T-helper 22 cell (primary cell): Measurements from ENCODE around the gene SEPTIN5.
A peak's percentile ranks its signal among the peaks of the same experiment; 100 is the strongest.

Experiments used
- DNase-seq: peaks from one replicate; pipeline ENCODE4 v3.0.0-alpha.2; 2020; ENCODE audit warnings: low read depth

Gene SEPTIN5

GRCh38 chr22:19748991-19749664 is 34.8 kb downstream of the SEPTIN5 start:
- DNase-seq: no peak

DNA sequence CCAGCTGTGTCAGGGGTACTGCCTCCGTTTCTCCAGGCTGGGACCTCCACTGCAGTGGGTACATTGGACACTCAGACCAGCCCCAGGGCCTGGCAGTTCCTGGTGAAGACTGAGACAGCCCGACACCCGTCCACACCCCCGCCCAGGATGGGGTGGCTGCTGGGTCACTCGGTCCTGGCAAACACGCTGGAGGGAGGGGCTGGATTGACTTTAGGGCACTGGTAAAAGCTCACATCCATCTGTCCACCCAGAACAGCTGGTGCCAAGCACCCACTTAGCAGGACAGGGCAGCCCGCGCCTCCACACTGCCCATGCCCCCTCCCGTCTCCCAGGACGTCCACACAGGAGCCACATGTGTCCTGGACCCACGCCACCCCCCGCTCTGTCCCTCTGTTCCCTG is 35.6 kb downstream of the SEPTIN5 start:
- no peak for DNase-seq

DNA sequence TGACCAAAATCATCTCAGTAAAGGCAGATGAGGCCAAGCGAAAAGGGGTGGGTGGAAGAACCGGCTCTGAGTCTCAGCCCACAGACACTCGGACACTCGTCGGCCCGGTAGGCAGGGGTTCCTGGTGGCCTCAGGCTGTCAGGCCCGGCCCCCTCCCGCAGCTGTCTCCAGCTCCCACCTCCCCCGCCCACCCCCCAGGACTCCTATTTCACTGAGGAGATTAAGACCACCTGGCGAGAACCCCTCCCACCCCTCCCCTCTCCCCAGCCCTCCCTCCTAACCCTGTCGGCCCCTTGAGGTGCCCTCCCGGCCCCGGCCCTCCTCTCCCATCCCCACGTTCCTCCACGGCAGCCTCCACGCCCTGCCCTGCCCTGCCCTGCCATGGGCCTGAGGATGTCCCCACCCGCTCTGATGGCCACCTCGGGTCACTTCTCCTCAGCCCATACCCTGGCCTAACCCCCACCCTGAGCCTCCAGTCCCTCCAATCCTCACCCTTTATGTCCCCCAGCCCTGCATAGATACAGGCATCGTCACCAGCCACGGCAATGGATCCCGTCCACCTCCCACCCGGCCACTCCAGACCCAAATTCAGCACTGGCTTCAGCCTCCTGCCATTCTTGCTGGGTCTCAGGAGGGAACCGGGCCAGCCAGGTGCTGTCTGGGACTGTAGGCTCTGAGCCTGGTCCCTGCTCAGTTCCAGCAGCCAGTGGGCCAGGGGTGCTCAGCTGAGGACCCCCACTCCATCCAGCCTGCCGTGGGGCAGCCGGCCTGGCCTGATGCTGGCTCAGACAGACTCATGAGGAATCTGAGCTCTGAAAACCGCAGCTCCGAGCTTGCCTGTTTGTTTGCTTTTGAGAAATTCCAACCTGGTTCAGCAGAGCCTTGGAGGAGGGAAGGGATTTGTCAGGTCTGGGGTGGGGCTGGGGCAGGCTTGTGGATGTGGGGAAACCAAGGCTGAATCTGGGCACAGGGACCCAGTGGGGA is 36.5 kb downstream of the SEPTIN5 start:
- DNase-seq: no peak

DNA sequence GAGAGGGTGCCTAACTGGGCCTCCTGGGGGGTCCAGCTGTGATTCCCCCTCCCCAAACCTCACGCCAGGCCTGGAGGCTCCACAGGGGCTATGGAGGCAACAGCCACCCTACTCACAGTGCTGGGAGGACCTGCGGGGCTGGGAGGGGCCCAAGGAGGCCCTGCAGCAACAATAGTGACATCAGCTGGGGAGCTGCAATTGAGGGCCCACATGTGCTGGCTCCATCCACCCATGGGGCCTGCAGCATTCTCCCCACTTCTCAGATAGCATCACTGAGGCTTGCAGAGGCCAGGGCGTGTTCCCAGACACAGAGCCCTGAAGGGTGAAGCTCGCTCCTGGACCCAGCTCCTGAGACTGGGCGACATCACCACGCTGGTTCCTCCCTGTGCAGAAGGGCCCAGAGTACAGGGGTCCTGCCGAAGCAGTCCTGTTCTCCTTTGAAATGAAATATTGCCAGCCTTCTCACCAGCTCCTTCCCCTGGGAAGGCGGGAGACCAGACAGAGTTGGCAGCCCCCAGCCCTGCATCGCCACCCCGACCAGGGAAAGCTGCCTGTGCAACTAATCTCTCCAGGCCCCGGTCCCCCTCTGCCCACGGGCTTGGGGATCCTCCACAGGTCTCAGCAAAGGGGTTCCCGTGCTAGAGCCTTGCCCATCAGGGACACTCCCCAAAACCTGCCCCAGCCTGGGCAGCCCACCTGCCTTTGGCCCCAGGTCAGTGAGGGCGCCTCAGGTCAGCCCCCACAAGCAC is 37.4 kb downstream of the SEPTIN5 start:
- no peak for DNase-seq

- no peak for DNase-seq
Measured at GRCh38 chr22:19753090-19753842, 39.0 kb downstream of the SEPTIN5 start.

- no peak for DNase-seq
Measured at GRCh38 chr22:19753996-19754700, 39.8 kb downstream of the SEPTIN5 start.

DNA sequence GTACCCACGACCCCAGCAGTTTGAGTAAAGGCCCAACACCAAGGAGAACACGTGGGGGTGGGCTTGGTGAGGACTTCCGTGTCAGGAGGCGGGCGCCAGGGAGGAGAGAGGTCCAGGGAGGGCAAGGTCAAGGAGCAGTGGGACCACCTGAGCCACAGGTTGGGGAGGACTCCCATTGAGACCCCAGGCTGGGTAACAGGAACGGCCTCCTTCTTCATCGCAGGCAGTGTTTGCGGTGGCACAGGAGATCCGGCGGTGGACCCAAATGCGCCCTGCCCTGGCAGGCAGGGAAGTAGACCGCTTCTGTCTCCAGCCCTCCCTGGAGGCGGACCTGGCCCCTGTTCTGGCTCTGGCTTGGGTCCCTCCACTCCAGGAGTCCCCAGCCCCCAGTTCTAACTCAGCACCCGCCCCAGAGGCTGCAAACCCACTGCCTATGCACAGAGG is 40.4 kb downstream of the SEPTIN5 start:
- no peak for DNase-seq

- no peak for DNase-seq
Measured at GRCh38 chr22:19755145-19755710, 40.9 kb downstream of the SEPTIN5 start.

DNA sequence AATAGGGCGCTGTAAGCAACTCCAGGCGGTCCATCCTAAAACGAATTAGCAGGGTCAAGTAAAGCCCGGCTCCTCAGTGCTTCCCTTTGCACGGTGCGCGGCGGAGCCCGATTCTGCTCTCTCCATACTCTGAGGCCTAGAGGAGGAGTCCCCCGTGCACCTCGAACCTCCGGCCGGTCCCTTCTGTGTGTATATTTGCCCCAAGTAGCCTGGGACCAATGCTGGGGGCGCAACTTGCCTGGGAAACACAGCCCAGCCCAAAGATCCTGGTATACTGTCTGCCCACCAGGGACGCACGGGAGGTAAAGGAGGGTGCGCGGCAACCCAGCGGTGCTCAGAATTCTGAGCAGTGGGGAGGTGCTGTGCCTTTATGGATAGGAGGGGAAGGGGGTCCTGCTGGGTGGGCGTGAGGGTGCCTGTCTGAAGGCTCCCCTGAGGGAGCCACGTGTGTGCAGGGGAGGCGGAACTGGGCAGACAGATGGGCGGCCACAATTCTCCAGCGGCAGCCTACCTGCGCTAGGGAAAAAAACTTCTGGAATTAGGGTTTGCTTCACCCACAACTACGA is 41.5 kb downstream of the SEPTIN5 start:
- DNase-seq: no peak

DNA sequence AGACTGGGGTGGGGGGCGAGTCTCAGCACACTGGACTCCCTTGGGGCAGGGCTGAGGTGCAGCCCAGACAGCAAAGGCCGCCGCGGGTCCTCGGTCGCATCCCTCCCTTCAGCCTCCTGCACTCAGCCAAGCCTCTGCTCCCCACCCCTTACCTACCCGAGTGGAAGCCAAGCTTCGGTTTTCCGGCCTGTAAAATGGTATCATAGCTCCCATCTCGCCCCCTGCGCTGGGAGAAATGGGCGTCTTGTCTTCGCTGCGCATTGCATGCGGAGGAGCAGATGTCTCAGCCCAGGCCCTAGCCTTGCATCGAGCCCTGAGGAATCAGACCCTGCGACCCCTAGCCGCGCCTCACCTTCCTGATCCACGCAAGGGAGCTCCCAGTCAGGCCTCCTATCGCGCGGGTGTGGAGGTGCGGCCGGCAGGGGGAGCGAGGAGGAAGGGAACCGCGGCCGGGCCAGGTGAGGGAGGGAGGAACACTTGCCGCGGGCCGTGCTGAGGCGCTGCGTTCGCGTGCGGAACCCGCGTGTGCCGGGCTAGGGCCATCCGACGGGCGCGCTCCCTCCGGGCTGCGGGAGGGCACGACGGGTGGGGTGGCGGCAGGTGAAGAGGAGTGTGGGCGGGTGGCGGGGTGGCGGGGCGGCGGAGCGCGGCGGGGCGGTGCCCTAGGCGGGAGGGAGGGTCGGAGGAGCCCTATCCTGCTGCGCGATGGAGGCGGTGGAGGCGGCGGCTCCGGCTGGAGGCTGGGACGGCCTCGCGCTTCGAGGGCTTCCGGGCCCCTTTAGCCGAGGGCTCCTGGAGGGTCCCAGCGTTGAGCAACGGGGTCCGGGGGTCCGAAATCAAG is 42.2 kb downstream of the SEPTIN5 start:
- peak; percentile 48 for DNase-seq

GRCh38 chr22:19757140-19757984 is 43.1 kb downstream of the SEPTIN5 start:
- no peak for DNase-seq

- no peak for DNase-seq
Measured at GRCh38 chr22:19757985-19758895, 43.9 kb downstream of the SEPTIN5 start.

DNA sequence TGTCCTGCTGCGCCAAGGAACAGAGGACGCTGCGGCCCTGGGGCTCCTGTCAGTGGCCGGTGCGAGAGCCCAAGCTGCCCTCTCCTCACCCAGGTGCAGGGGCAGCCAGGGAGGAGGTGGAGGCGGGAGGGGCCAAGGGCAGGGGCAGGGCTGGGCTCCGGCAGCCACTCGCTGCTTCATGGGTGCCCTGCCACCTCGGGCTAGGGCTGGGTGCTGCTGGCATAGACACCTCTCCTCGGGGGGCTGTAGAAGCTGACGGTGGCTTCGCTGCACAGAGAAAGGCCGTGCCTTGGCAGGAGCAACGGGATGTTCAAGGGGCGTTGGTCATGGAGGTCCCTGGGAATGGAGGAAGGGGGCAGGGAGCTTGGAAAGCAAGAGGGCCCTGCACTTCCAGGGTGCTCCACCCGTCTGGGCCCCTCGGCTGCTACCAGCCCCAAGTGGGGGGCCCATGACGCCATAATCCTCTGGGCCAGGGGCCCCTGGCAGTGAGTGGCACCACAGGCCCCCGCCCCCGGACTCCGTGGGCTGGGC is 44.7 kb downstream of the SEPTIN5 start:
- DNase-seq: no peak

DNA sequence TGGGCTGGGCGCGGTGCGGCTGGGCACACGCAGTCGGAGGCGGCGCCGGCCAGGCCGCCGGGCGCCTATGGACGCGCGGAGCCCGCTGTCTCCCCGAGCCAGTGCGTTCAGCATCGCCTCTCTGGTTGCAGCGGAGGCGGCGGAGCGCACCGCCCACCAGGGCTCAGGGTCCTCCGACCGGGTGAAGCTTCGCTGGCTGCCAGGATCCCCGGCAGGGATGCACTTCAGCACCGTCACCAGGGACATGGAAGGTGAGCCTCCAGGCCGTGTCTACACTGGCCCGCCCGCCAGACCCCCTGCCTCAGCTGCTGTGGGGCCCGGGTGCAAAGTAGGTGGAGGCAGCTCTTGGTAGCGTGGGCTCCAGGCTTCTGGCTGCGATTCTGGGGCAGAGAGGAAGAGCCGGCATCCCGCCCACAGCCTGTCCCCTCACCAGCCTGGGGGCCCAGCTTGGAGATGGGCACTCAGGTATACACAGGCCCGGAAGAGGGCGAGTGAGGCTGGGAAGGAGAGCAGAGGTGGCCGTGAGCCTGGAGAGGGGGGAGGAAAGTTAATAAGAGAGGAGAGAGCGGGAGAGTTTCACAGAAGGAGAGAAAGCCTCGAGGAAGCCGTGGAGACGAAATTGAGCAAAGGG is 45.2 kb downstream of the SEPTIN5 start:
- no peak for DNase-seq

GRCh38 chr22:19760058-19760950 is 46.0 kb downstream of the SEPTIN5 start, which contains the start of gene TBX1:
TSS of gene TBX1 (plus strand) at chr22:19760778. CDS start at chr22:19760844, 66 bp downstream.
- DNase-seq: no peak
